Panc1 (cell line): ENCODE data around the gene ZDHHC11B. TPM values are rescaled to one million over a fixed set of nuclear protein-coding genes. Genes with fewer than 3 reads are reported as not detected.
"Not testable (repeated sequence)": the region's sequence is repeated elsewhere in the genome, so short reads cannot be mapped to it uniquely, and the experiment has no call there.

ENCODE experiments used
- ATAC-seq: fragments of 200-7000 bp; cut with Tn5 transposase; 2 replicates; pipeline ENCODE4 v1.9.1; 2020; ENCODE audit warnings: mild to moderate bottlenecking, moderate library complexity
- BruUV-seq: library from RNA; stranded (reverse); fragments of 400-500 nt; replicated peaks from 2 replicates; lab custom pipeline; 2021; lab: Mats Ljungman, UMichigan
- CTCF ChIA-PET: fragments of 300-600 bp; sonication (Branson Sonifier 250); formaldehyde crosslinking; loops from one replicate; lab custom pipeline; 2022; ENCODE audit warnings: antibody characterized with exemption; lab: Charles Lee
- POLR2A ChIA-PET: fragments of 300-600 bp; sonication (Branson Sonifier 250); formaldehyde crosslinking; loops from one replicate; lab custom pipeline; 2022; ENCODE audit warnings: antibody characterized with exemption; lab: Charles Lee
- DNase-seq: peaks from one replicate; pipeline ENCODE4 v3.0.0-alpha.2; 2010; ENCODE audit warnings: low read depth, low spot score
- H3K27ac ChIP-seq: 2 replicates; pipeline ENCODE4 v1.5.1; 2011; ENCODE audit warnings: mild to moderate bottlenecking, low read length, inconsistent platforms
- H3K27me3 ChIP-seq: fragments of 200-500 bp; sonication (Bioruptor generic); 2 replicates; pipeline ENCODE4 v1.6.0; 2014; ENCODE audit warnings: low read length, inconsistent platforms; ENCODE audit not compliant: control insufficient read depth, insufficient read depth
- H3K36me3 ChIP-seq: fragments of 200-500 bp; sonication (Bioruptor generic); 2 replicates; pipeline ENCODE4 v1.5.1; 2014; ENCODE audit warnings: inconsistent platforms, mild to moderate bottlenecking, low read length, moderate library complexity; ENCODE audit not compliant: control insufficient read depth, insufficient read depth
- H3K4me1 ChIP-seq: 2 replicates; pipeline ENCODE4 v1.5.1; 2011; ENCODE audit warnings: inconsistent platforms, mild to moderate bottlenecking, low read length, moderate library complexity; ENCODE audit not compliant: control insufficient read depth, insufficient read depth
- H3K4me3 ChIP-seq, 2 experiments: 2 replicates each; pipeline ENCODE4 v1.5.1; 2011 to 2012; ENCODE audit warnings: low read depth in 2 of 2, low read length in 2 of 2, mild to moderate bottlenecking in 2 of 2, inconsistent platforms in 1 of 2, moderate library complexity in 1 of 2
- H3K9me3 ChIP-seq: fragments of 200-500 bp; sonication (Bioruptor generic); 2 replicates; pipeline ENCODE4 v1.5.1; 2014; ENCODE audit warnings: low read depth, mild to moderate bottlenecking, inconsistent platforms, low read length, moderate library complexity; ENCODE audit not compliant: control insufficient read depth, insufficient read depth
- in situ Hi-C: cut with HindIII; loops from 2 replicates; pipeline ENCODE4 v1.10.0; 2016; ENCODE audit warnings: low sequenced_read_pairs, low pct_unique_long_range_greater_than_20kb
- intact Hi-C: fragments of 100-400 bp; cut with micrococcal nuclease; formaldehyde crosslinking; loops from one replicate; pipeline ENCODE4 v1.10.0; 2022; ENCODE audit not compliant: unreplicated experiment
- total RNA-seq: library from RNA; stranded (reverse); gene quantifications from one replicate; pipeline ENCODE4 v1.2.1, GENCODE V29; 2021; ENCODE audit not compliant: unreplicated experiment

Gene ZDHHC11B
- total RNA-seq, 1 experiment from 2014 or later, result 1.4 TPM

DNA sequence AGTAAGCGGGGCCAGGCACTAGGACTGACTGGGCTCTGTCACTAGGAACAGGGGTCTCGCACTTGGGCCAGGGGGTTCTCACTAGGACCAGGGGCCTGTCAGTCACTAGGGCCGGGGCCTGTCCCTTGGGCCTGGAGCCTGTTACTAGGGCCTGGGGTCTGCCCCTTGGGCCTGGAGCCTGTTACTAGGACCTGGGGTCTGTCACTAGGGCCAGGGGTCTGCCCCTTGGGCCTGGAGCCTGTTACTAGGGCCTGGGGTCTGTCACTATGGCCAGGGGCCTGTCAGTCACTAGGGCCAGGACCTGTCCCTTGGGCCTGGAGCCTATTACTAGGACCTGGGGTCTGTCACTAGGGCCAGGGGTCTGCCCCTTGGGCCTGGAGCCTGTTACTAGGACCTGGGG, 102.3 kb downstream of the ZDHHC11B start:
- H3K4me3 ChIP-seq, DNase-seq, ATAC-seq, in situ Hi-C loops, H3K9me3 ChIP-seq, H3K27me3 ChIP-seq, H3K27ac ChIP-seq, CTCF ChIA-PET, BruUV-seq, H3K4me1 ChIP-seq, POLR2A ChIA-PET, H3K36me3 ChIP-seq: not testable (repeated sequence)
- intact Hi-C loops, result loop anchor here (10.0 kb wide), 1 partner anchor 93 kb away; no protein-coding TSS in a partner anchor

DNA sequence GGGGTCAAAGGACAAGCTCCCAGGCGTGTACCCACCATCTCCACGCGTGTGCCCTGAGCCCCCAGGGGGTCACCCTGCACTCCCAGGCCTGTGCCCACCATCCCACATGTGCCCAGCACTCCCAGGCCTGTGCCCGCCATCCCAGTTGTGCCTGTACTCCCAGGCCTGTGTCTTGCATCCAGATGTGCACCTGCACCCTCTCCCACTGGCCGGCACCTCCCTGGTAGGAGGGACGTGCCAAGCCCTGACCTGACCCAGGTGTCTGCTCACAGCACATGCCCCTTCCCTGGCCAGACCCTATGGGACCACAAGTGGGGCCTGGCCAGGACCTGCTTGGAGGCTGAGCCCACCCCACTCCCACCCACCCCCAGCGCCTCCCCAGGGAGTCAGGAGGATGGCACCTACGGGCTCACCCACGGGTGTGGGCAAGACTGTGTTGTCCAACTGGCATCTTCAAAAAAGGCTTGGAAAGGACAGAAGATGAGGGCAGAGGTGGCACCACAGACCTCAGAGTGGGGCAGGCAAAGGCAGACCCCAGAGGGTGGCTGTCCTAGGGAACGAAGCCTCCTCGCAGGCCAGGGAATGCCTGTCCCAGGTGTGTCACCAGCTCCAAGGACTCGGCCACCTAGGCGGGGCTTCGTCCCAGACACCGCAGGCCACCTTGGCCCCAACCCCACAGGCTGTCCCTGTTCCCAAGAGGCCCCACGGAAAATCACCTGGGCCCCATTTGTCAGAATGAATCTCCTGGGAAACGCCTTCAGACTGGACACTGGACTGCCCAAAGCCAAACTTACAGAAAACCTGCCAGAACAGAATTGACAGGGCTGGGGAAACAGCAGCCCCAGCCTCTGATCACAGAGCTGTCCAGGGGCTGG, 103.0 kb downstream of the ZDHHC11B start:
- H3K4me1 ChIP-seq, CTCF ChIA-PET, BruUV-seq, ATAC-seq, H3K4me3 ChIP-seq, H3K27ac ChIP-seq, POLR2A ChIA-PET, H3K27me3 ChIP-seq, H3K36me3 ChIP-seq, in situ Hi-C loops, H3K9me3 ChIP-seq, DNase-seq: not testable (repeated sequence)
- intact Hi-C loops, result loop anchor here (10.0 kb wide), 1 partner anchor 93 kb away; no protein-coding TSS in a partner anchor

DNA sequence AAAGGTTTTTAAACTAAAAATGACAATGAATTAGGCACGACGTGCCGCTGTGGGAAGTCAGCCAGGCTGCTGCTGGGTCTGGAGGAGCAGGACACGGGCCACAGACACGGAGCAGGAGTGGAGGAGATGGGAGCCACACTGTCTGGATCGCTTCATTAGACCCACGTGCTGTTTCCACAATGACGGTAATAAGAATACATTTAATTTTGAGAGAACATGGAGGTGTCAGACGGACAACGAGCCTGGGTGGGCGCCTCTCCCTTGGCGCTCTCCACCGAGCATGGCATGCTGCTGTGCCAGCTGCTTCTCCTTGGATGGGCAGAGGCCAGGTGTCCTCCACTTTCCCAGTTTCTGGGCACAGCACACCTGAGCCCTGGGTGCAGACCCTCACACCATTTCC, 103.7 kb downstream of the ZDHHC11B start:
- BruUV-seq, H3K27me3 ChIP-seq, H3K4me1 ChIP-seq, DNase-seq, H3K4me3 ChIP-seq, POLR2A ChIA-PET, H3K36me3 ChIP-seq, H3K9me3 ChIP-seq, H3K27ac ChIP-seq, ATAC-seq, in situ Hi-C loops, CTCF ChIA-PET: not testable (repeated sequence)
- intact Hi-C loops, result loop anchor here (10.0 kb wide), 1 partner anchor 94 kb away; no protein-coding TSS in a partner anchor

DNA sequence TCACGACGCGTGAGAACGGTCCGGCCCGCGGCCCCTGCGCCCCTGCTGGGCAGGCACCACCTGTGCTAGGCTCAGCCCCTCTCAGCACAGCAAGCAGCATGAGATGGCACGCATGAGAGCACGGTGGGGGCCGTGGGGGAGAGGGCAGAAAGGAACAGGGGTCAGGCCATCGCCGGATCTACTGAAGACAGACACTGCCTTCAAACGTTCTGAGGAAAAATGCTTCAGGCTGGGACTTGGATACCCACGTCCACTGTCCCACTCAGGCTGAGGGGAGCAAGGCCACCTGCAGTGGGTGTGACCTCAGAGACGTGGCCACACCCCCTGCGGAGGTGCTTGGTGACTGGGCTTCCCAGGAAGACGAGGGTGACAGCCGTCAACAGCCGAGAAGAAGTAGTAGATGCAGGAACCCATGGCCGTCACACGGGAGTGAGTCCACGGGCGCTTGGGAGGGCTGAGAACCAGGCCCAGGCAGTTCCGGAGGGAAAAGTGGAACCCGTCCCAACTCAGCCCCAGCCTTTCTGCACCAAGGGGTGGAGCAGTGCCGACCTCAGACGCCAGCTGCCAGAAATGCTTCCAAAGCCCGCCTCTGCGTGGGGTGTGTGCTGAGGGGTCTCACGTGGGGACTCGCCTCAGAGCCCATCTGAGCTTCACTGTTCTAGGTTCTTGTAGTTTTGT, 104.3 kb downstream of the ZDHHC11B start:
- not testable (repeated sequence) for H3K36me3 ChIP-seq, ATAC-seq
- intact Hi-C loops, result loop anchor here (10.0 kb wide), 1 partner anchor 95 kb away; no protein-coding TSS in a partner anchor

DNA sequence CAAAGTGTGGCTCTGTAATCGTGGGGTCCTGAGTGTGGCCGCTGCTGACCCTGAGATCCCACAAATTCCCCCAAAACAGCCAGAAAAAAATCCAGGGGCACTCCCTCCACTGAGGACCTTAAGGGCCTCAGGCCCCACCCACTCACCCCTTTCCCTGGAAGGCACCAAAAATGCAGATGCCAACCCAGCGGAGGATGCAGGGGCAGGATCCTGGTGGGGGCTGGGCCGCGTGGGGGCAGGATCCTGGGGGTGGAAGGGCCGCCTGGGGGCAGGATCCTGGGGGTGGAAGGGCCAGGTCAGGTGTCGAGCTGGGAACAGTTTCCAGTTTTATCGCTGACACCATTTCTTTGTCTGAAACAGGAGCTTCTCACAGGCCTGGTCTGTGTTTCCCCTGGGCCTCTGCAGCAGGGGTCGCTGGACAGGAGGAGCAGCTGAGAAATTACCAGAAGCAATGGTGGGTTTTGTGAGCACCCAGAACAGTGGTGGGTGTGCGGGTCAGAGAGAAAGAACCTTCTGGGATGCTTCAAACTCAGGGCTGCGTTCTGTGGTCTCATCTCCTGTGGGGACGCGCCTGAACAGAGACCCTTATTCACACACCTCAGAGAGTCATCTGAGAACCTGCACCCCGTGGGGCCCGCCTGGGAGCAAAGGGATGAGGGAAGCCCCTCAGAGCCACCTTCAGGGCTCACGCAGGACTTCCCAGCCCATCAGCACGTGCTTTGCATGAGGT, 105.2 kb downstream of the ZDHHC11B start:
- in situ Hi-C loops, H3K27ac ChIP-seq, H3K36me3 ChIP-seq, DNase-seq, CTCF ChIA-PET, ATAC-seq, H3K27me3 ChIP-seq, intact Hi-C loops, BruUV-seq, H3K4me1 ChIP-seq, POLR2A ChIA-PET, H3K4me3 ChIP-seq, H3K9me3 ChIP-seq: not testable (repeated sequence)

More for the DNA sequence above, 104.3 kb downstream of the ZDHHC11B start:
- H3K9me3 ChIP-seq, in situ Hi-C loops, H3K4me3 ChIP-seq, CTCF ChIA-PET, H3K27ac ChIP-seq, POLR2A ChIA-PET, BruUV-seq, DNase-seq, H3K27me3 ChIP-seq, H3K4me1 ChIP-seq: not testable (repeated sequence)

DNA sequence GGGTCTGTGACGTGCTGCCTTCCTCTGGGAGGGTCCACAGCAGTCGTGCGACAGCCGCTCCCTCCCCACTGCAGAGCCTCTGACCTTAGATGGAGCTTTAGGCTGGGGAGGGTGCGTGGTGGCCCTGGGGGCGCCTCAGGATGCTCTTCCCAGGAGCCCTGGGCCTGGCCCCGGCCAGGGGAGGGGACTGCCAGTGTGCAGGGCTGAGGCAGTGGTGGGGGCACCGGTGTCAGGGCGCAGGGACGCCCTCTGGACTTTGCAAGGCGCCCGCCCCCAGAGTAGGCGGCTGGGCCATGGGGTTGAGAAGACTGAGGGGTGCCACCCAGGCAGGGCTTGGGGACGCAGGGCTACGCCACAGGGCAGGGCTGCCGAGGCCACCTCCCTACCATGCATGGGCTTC, 106.0 kb downstream of the ZDHHC11B start:
- H3K4me3 ChIP-seq, intact Hi-C loops, H3K27ac ChIP-seq, DNase-seq, in situ Hi-C loops, H3K36me3 ChIP-seq, CTCF ChIA-PET, BruUV-seq, H3K9me3 ChIP-seq, POLR2A ChIA-PET, H3K27me3 ChIP-seq, ATAC-seq, H3K4me1 ChIP-seq: not testable (repeated sequence)
